Peyer's patch (tissue), 4 donors: ENCODE data around the gene SLC23A3.

ENCODE experiments used
- CTCF ChIP-seq, 6 experiments: fragments of 450-650 bp in 4 of 6; fragments of 200-600 bp in 2 of 6; sonication (generic) in 1 of 6; IDR thresholded peaks; one replicate each; pipeline ENCODE4 v1.5.1; 2017 to 2019; ENCODE audit warnings: antibody characterized with exemption in 6 of 6, mild to moderate bottlenecking in 3 of 6, moderate library complexity in 1 of 6
- POLR2A ChIP-seq, 2 donors: fragments of 450-650 bp; IDR thresholded peaks; one replicate each; pipeline ENCODE4 v1.5.1; 2017; ENCODE audit warnings: antibody characterized with exemption in 2 of 2, mild to moderate bottlenecking in 2 of 2, moderate library complexity in 2 of 2

DNA sequence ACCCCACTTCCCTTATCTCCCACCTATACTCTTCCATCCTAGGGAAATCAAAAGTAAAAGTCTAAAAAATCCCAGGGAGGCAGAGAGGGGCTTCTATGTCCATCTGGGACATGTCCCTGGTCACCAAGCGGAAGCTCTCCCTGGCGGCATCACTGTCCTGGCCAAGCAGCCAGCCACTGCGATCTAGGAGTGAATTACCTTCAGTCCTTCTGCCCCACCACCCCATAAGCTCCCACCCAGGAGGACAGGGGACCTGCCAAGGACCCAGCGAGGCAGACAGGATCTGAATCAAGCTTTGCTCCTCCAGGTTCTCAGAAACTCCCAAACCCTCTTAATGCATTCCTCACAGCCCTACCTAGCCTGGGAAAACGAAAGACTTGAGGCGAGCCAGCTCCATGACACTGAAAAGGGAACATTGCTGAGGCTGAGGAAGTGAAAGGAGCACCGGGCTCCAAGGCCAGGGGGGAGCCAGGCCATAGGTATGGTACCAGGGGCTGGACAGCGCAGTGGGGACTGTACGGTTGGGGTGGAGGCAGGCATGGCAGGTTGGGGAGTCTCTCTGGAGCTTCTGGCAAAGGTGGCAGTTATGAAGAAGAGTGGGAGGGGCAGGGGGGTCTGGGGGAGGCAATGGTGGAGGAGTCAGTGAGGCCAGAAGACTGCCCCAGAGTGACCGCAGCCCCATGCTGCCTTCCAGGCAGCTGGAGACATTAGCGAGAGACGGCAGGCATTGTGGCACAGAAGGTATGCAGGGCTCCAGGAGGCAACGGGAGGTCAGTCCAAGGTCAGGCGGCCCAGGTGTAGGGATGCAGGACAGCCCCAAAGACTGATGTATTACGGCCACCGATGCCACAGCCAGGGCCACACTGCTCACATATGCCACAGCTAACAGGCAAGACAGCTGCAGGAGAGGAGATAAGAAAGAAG is 2.7 kb upstream of the SLC23A3 start:
- TF ChIP-seq POLR2A (IDR thresholded peaks at IDR 0.05) (no peak), CTCF (IDR thresholded peaks at IDR 0.05) (no peak)
